Tibial nerve (tissue), 4 donors: ENCODE measurements around the gene RAB3C. TPM values are rescaled to one million over a fixed set of nuclear protein-coding genes. Genes with fewer than 3 reads are reported as not detected.

Experiments used
- DNase-seq, 2 donors: peaks; one replicate each; pipeline ENCODE4 v3.0.0-alpha.2; 2019; ENCODE audit warnings: low spot score in 2 of 2
- H3K27ac ChIP-seq, 4 donors: fragments of 200-600 bp; sonication (generic) in 3 of 4; one replicate each; pipeline ENCODE4 v1.5.1; 2017 to 2019; ENCODE audit warnings: mild to moderate bottlenecking in 1 of 4
- H3K27me3 ChIP-seq, 2 donors: fragments of 200-600 bp; sonication (generic) in 1 of 2; one replicate each; pipeline versions ENCODE4 v1.5.1 to v1.6.0; 2017 to 2019
- H3K36me3 ChIP-seq, 3 donors: fragments of 200-600 bp; sonication (generic); one replicate each; pipeline ENCODE4 v1.5.1; 2018 to 2019
- H3K4me1 ChIP-seq, 4 donors: fragments of 200-600 bp; sonication (generic) in 3 of 4; one replicate each; pipeline ENCODE4 v1.5.1; 2017 to 2019
- H3K4me3 ChIP-seq, 4 donors: fragments of 200-600 bp; sonication (generic) in 3 of 4; one replicate each; pipeline ENCODE4 v1.5.1; 2017 to 2019; ENCODE audit warnings: mild to moderate bottlenecking in 1 of 4, moderate library complexity in 1 of 4
- H3K9me3 ChIP-seq, 4 donors: fragments of 200-600 bp; sonication (generic) in 3 of 4; one replicate each; pipeline ENCODE4 v1.5.1; 2017 to 2019
- EP300 ChIP-seq, 2 donors: sonication (generic); formaldehyde crosslinking; IDR thresholded peaks; one replicate each; pipeline ENCODE4 v1.6.1; 2017; ENCODE audit warnings: antibody characterized with exemption in 2 of 2, mild to moderate bottlenecking in 1 of 2
- POLR2A ChIP-seq, 2 donors: fragments of 450-650 bp; IDR thresholded peaks; one replicate each; pipeline ENCODE4 v1.6.1; 2017; ENCODE audit warnings: antibody characterized with exemption in 2 of 2, mild to moderate bottlenecking in 2 of 2, moderate library complexity in 2 of 2
- WGBS, 2 donors: methylation state at CpG; one replicate each; pipeline ENCODE4 v1.1.5; 2018; 5-methylcytosine and 5-hydroxymethylcytosine counted together
- total RNA-seq, 4 donors: library from RNA; depleted of rRNA; stranded (reverse); fragments of >200 nt; gene quantifications; one replicate each; pipeline ENCODE4 v1.1.0, GENCODE V29; 2016
- TF ChIP-seq, protein P1 (sequence below), 5 experiments: fragments of 200-600 bp in 3 of 5; fragments of 450-650 bp in 2 of 5; sonication (generic) in 3 of 5; IDR thresholded peaks; one replicate each; pipeline ENCODE4 v1.5.1; 2016 to 2019; ENCODE audit warnings: antibody characterized with exemption in 5 of 5, mild to moderate bottlenecking in 3 of 5, moderate library complexity in 2 of 5

RAB3C gene
- total RNA-seq, 4 donors from 2014 or later = under 0.01 to 1.2 (median 1.0) TPM

DNA sequence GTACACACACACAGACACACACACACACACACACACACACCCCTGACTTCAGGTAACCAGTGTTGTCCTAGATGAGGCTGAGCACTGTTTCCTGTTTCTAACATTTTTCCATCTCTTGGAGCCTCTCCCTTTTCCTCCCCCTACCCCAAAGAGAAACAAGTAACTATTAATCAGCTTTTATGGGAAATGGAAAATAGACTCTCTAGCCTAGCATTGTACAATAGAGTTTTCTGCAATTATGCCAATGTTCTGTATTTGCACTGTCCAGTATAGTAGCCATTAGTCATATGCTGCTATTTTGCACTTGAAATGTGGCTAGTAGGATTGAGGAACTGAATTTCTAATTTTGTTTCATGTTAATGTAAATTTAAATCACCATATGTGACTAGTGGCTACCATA is 33.1 kb downstream of the RAB3C start:
- H3K36me3 ChIP-seq = no peaks in the 10 kb centered on the region

DNA sequence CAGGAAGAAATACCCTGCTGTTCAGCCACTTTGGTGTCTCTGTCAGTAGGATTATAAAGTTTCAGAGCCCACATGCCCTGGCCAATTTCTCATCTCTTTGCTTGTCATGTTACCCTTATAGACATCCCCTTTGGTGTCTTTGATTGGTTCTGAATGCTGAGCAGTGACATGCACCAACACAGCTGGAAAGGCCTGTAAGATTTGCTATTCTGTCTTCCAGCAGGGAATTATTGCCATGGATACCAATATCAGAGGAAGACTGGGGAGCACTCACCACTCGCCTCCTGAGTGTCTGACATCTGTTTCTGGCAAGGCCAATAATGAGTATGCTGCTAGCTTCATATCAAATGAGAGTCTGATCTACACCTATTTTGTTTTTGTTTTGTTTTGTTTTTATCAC is 34.4 kb downstream of the RAB3C start:
- Histone ChIP-seq H3K9me3 (no peaks in the 10 kb centered on the region), H3K36me3 (no peaks in the 10 kb centered on the region), H3K27ac (no peak overlapping the region), H3K4me1 (no peaks in the 10 kb centered on the region), H3K27me3 (no peaks in the 10 kb centered on the region), H3K4me3 (no peak overlapping the region)
- 82 to 86% methylated on average over 1 of the region's 1 CpG for WGBS, 2 donors
- TF ChIP-seq POLR2A (IDR thresholded peaks at IDR 0.05) = no peak
- TF ChIP-seq, protein P1, sequence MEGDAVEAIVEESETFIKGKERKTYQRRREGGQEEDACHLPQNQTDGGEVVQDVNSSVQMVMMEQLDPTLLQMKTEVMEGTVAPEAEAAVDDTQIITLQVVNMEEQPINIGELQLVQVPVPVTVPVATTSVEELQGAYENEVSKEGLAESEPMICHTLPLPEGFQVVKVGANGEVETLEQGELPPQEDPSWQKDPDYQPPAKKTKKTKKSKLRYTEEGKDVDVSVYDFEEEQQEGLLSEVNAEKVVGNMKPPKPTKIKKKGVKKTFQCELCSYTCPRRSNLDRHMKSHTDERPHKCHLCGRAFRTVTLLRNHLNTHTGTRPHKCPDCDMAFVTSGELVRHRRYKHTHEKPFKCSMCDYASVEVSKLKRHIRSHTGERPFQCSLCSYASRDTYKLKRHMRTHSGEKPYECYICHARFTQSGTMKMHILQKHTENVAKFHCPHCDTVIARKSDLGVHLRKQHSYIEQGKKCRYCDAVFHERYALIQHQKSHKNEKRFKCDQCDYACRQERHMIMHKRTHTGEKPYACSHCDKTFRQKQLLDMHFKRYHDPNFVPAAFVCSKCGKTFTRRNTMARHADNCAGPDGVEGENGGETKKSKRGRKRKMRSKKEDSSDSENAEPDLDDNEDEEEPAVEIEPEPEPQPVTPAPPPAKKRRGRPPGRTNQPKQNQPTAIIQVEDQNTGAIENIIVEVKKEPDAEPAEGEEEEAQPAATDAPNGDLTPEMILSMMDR (IDR thresholded peaks at IDR 0.05) = no peak
- no peak for TF ChIP-seq EP300 (IDR thresholded peaks at IDR 0.05)
- no peak for DNase-seq

More for the DNA sequence above, 33.1 kb downstream of the RAB3C start:
- Histone ChIP-seq H3K4me3 (no peak overlapping the region), H3K4me1 (no peaks in the 10 kb centered on the region), H3K27ac (no peak overlapping the region), H3K9me3 (peaks cover 0 to under 1% (median 0%) of the 10 kb centered on the region in 4 donors), H3K27me3 (no peaks in the 10 kb centered on the region)
- no peak for TF ChIP-seq POLR2A (IDR thresholded peaks at IDR 0.05)
- DNase-seq = no peak

DNA sequence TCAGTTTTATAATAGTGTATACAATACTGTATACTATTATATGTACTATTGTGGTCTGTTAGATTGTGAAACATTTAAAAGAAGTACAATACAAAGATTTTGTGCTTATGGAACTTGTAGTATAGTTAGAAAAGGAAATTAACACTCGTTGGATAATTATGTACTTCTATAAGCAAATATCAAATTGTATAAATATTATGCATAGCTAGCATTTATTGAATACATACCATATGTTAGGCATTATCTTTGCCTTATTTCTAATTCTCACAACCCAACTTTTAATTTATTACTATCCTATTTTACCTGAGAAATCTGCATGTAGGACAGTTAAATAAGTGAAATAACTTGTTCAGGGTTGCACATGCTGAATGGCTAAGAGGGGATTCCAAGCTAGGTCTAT is 37.5 kb downstream of the RAB3C start:
- H3K27me3 ChIP-seq = no peaks in the 10 kb centered on the region
- no peak for DNase-seq

DNA sequence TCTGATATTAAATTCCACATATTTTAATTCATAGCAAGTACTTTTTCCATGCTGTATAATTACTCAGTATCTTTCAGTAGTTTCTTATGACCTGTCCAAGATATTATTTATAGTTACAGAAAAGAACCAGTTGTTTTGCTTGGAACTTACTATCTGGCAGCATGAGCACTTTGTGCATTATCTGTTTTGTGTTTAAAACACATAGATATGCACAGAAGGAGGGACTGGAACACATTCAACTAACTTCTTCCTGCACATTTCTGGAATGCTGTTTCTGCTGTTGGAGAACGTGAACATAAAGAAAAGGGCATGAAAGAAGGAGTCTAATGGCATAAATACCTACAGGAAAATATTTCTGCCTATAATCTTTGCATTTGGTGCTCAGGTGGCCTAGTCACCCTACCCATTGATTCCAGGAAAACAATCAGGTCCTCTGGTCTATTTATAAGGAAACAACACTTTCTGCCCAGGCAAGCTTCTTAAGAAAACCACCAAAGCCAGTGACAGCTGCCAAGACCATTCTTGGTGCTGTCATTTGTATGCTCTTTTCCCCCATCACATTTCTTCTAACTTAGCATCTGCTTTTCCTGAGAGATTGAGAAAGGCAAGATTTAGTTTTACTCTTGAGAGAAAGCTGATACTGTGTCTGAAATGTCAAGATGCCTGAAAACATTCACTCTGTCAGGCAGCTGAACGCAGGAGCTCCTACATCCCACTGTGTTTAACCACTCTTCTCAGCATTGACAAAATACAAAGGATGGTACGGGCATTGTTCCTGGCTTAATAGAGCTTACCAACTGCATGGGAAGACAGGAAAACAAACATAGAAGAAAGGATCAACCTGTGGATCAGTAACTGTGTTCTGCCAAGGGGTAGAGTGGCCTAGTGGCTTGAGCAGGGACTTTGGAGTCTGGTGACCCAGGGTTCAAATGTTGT is 40.3 kb downstream of the RAB3C start:
- H3K4me1 ChIP-seq = peaks cover 0 to 6% (median 0%) of the 10 kb centered on the region in 4 donors
- H3K4me3 ChIP-seq = no peak overlapping the region
- H3K27me3 ChIP-seq = no peaks in the 10 kb centered on the region
- TF ChIP-seq POLR2A (IDR thresholded peaks at IDR 0.05) = no peak
- H3K9me3 ChIP-seq = no peaks in the 10 kb centered on the region
- WGBS, 2 donors = 62 to 66% methylated on average over 3 of the region's 3 CpGs
- H3K27ac ChIP-seq = no peak overlapping the region
- H3K36me3 ChIP-seq = no peaks in the 10 kb centered on the region
- no peak for DNase-seq

More for the DNA sequence above, 37.5 kb downstream of the RAB3C start:
- no peaks in the 10 kb centered on the region for H3K36me3 ChIP-seq
- H3K9me3 ChIP-seq = no peaks in the 10 kb centered on the region
- no peak for TF ChIP-seq POLR2A (IDR thresholded peaks at IDR 0.05)
- TF ChIP-seq, protein P1 (IDR thresholded peaks at IDR 0.05) = no peak
- no peak for TF ChIP-seq EP300 (IDR thresholded peaks at IDR 0.05)
- peaks cover 0 to 6% (median 0%) of the 10 kb centered on the region in 4 donors for H3K4me1 ChIP-seq
- H3K4me3 ChIP-seq = no peak overlapping the region
- WGBS, 2 donors = 75 to 77% methylated on average over 1 of the region's 1 CpG
- no peak overlapping the region for H3K27ac ChIP-seq

DNA sequence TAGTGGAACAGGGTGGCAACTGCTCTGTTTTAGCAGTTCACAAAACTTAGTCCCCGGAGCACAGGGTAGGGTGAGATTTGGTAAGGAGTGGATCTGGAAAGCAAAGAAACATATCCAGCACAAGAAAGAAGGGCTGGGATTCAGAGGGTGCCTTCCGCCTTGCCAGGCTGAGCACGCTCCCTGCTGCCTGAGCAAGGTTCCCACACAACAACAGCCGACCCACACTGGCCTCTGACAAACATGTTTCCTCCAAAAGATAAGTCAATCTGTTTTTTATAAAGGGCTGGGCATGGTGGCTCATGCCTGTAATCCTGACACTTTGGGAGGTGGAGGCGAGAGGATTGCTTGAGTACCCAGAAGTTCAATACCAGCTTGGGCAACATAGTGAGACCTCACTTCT is 45.8 kb downstream of the RAB3C start:
- no peaks in the 10 kb centered on the region for H3K9me3 ChIP-seq
- 84 to 96% methylated on average over 5 of the region's 5 CpGs for WGBS, 2 donors
- H3K27me3 ChIP-seq = no peaks in the 10 kb centered on the region
- no peaks in the 10 kb centered on the region for H3K36me3 ChIP-seq
- no peak for TF ChIP-seq EP300 (IDR thresholded peaks at IDR 0.05)
- no peak for TF ChIP-seq POLR2A (IDR thresholded peaks at IDR 0.05)
- TF ChIP-seq, protein P1 (IDR thresholded peaks at IDR 0.05) = no peak
- H3K4me1 ChIP-seq = no peaks in the 10 kb centered on the region
- H3K4me3 ChIP-seq = no peak overlapping the region
- DNase-seq = no peak
- no peak overlapping the region for H3K27ac ChIP-seq
